ENCODE measurements around the gene LRRFIP1.
"Not testable (repeated sequence)": the region's sequence is repeated elsewhere in the genome, so short reads cannot be mapped to it uniquely, and the experiment has no call there.

LRRFIP1 gene

GRCh38 chr2:237744613-237745249 lies 117.3 kb downstream of the LRRFIP1 start:
- DNase-seq (ENCODE audit: low read depth) = peak; percentile 35

DNA sequence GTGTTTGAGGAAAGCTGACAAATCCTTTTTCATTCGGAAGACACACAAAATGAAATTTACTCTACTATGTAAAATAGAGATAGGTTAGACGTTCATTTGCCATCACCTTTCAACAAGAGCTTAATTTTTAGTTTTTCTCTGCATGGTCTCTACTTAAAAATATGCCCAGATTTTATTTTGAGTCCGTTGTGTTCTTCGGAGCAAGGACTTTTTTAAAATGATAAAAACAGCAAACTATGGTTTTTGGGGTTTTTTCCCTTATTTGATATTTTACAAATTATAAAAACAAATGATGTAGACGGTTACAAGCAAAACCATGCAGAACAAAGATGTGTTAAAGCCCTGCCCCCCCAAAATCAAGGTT lies 117.8 kb downstream of the LRRFIP1 start:
- DNase-seq (ENCODE audit: low read depth) = no peak

- DNase-seq (ENCODE audit: low read depth) = no peak
Measured at GRCh38 chr2:237746302-237747080, 119.1 kb downstream of the LRRFIP1 start.

DNA sequence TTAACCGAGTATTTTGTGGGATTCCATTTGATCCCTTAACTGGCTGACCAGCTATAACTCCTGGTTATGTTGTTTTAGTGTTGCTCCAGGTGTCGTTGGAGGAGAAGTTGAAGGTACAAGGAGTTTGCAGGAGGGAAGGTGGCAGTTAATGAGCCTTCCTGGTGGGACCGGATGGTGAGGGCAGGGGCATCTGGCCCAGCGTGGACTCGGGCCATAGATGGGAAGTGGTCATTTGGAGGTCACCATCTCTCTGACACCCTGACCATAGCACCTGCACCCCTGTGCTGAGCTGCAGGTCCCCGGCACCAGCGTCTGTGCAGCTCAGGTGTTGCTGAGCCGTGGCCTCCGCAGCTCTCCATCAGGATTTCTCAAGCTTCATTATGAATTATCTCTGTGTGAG lies 119.8 kb downstream of the LRRFIP1 start:
- DNase-seq (ENCODE audit: low read depth) = no peak

- no peak for DNase-seq (ENCODE audit: low read depth)
Measured at GRCh38 chr2:237749002-237749401, 121.6 kb downstream of the LRRFIP1 start.

- DNase-seq (ENCODE audit: low read depth) = no peak
Measured at GRCh38 chr2:237749961-237750360, 122.6 kb downstream of the LRRFIP1 start.

- DNase-seq (ENCODE audit: low read depth) = not testable (repeated sequence)
Measured at GRCh38 chr2:237750441-237750840, 123.1 kb downstream of the LRRFIP1 start.

DNA sequence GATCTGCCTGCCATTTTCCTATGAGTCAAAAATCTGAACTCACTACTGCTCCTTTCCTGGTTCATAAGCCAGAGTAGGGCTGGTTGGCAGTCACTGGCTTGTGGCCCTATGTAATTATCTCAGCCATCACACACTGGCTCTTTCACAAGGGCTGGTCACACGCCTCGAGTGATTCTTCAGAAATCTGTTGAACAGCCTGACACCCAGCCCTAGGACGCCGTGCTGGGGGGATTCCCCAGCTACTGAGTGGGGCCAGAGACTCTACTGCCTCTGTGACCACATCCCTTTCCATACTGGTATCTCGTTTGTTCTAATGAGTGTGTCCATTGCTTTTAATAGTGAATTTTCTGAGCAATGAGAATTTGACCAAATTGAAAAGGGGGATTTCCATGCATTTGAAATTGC lies 125.4 kb downstream of the LRRFIP1 start:
- DNase-seq (ENCODE audit: low read depth) = no peak

DNA sequence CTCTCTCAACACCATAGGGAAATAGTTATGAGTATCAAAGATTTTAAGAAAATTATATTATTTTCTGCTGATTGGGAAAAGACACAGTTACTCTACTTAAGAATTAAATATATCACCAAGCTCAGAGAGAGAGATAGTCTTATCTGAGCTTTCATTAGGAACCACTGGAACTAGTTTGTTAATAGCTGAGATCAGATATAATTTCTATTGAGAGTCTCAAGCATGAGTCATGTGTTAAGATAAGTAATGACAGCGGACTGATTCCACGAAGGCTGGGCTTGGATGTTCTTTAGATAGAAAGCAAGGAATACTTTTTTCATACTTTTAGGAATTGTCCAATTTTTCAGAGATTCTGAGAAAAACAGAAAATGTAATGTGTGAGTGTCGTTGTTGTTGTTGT lies 126.8 kb downstream of the LRRFIP1 start:
- DNase-seq (ENCODE audit: low read depth) = peak; percentile 68

DNA sequence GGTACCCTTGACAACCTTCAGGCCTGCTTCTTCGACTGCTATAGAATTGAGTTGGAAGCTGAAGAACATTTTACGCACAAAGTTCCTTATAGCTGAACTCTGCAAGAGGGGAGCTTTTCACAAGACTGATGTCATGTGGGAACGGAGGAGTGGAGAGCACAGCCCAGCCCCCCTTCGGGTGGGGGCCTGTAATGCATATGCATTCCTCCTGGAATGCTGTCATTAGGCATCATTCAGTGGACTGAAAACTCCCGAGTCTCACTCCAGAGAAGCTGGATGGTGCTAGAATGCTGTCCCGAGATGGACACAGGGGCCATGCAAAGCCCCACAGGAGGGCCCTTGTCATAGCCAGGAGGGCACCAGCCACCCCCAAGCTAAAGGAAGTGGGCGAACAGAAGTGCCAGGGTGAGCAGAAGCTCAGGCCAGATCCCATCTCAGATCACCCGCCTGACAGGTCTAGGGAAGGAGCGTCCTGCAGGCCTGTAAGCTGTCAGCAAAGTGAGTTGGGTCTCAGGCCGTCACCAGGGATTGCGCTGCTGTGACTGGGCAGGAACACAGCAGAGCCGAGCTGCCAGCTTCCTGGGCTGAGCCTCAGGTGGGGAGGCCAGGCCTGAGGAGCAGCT lies 127.3 kb downstream of the LRRFIP1 start:
- DNase-seq (ENCODE audit: low read depth) = peak; percentile 7

- no peak for DNase-seq (ENCODE audit: low read depth)
Measured at GRCh38 chr2:237757616-237758015, 130.2 kb downstream of the LRRFIP1 start.

- DNase-seq (ENCODE audit: low read depth) = no peak
Measured at GRCh38 chr2:237758185-237758584, 130.8 kb downstream of the LRRFIP1 start.

- DNase-seq (ENCODE audit: low read depth) = no peak
Measured at GRCh38 chr2:237759176-237759575, 131.8 kb downstream of the LRRFIP1 start.

DNA sequence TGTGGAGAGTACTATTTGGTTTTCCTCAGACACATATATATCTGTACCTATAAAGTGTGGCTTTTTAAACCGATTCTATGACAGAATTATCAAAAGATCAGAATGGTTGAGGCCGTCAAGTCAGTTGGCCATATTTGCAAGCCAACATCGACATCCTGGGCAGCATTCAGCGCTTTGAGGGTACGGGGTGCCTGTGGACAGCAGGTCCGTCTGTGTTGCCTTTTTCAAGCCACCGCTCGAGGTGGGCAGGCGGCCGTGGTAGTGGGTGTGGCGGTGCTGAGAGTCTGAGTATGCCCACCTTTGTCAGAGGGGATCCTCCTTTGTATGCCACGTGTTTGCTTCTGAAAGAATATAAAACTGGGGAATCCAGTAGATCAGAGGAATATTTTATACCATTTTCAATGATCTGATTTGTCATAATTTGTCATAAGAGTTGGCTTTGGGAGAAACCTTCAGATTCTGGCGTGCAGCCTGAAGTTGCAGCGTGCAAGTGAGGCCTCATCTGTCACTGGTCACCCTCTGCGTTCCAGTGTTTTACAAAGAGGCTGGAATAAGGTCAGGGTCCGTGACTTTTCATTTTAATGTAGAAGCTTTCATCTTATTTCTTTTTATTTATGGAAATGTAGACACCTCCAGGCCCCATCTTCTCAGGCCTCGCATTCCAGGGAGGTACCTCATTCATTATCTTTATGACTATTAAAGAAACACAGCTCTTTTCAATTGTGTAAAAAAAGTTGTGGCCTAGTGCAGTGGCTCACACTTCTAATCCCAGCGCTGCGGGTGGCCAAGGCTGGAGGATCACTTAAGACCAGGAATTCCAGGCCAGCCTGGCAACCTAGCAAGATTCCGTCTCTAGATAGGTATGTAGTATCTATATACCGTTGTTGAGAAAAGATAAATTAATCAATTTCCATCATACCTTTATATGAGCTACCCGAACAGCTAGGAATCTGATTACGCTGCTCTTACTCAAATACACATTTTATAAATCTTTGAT lies 133.4 kb downstream of the LRRFIP1 start:
- no peak for DNase-seq (ENCODE audit: low read depth)

- DNase-seq (ENCODE audit: low read depth) = peak; percentile 40
Measured at GRCh38 chr2:237762291-237763182, 135.2 kb downstream of the LRRFIP1 start.

GRCh38 chr2:237763812-237764211 lies 136.4 kb downstream of the LRRFIP1 start:
- DNase-seq (ENCODE audit: low read depth) = no peak

GRCh38 chr2:237765122-237765521 lies 137.7 kb downstream of the LRRFIP1 start:
- DNase-seq (ENCODE audit: low read depth) = not testable (repeated sequence)

- DNase-seq (ENCODE audit: low read depth) = peak; percentile 27
Measured at GRCh38 chr2:237765875-237766274, 138.5 kb downstream of the LRRFIP1 start.

DNA sequence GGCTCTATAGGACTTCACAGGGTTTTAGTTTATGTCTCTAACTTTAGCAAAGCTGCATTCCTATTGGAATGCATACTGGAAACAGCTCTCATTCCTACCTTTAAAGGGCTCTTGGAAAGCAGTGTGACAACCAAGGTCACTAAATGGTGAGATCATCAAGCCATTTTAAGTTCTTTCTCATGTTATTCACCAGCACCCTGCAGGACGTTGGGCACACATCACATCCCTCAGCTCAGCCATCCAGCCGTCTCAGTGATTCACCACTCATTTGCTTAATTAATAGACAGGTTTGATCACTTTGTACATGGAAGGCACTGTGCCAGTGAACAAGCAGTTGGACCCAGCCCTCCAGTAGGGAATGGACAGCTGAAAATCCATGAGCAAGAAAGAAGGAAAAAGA lies 139.0 kb downstream of the LRRFIP1 start:
- DNase-seq (ENCODE audit: low read depth) = peak; percentile 8

DNA sequence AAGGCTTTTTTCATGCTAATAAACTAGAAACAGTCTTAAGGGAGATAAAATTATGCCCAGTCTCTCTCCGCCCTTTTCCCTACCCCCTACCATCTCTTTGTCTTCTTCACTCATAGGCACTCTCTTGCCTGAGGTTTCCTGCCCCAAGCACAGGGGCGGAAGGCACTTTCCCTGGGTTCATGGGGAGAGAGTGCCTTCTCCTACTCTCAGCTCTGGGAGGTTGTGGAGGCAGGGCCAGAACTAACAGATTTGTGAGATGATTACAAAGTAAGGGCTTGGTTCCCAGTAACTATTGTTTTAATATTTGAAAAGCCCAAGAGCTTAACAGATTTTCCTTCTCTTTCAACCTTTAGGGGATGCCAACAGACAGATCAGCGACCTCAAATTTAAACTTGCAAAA lies 145.1 kb downstream of the LRRFIP1 start:
- DNase-seq (ENCODE audit: low read depth) = no peak

DNA sequence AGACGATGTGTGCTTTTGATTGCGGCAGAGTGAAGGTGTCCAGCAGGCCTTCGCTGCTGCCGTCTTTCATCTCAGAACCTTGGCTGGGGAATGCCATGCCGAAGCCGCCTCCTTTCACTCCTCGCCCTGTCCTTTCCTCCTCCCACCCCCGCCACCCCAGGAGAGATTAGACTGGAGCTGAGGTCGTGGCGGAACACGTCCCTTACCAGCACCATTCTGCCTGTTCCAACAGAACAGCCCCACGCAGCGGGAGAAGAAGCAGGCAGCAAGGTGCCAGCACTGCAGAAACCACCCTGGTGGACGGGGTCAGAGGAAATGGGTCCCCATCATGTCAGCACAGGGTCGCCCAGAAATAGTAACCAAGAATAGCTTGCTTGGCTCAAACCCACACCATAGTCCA lies 146.4 kb downstream of the LRRFIP1 start:
- DNase-seq (ENCODE audit: low read depth) = no peak

Data from amniotic epithelial cell (primary cell).